GM12878 (cell line): ENCODE results near the gene PES1. TPM values are rescaled to one million over a fixed set of nuclear protein-coding genes. Genes with fewer than 3 reads are reported as not detected.

Experiments used
- ATAC-seq: fragments of 200-7000 bp; cut with Tn5 transposase; 3 replicates; pipeline ENCODE4 v1.9.1; 2020; ENCODE audit warnings: mild to moderate bottlenecking, moderate library complexity
- BruUV-seq: library from RNA; stranded (reverse); fragments of 400-500 nt; replicated peaks from 2 replicates; lab custom pipeline; 2021; lab: Mats Ljungman, UMichigan
- CTCF ChIA-PET: fragments of 300-600 bp; sonication (Branson Sonifier 250); formaldehyde crosslinking; extraction: SDS; loops from one replicate; lab custom pipeline; 2021; ENCODE audit warnings: inconsistent platforms; lab: Yijun Ruan, JAX
- POLR2A ChIA-PET: fragments of 350-600 bp; formaldehyde crosslinking; extraction: SDS; loops from one replicate; lab custom pipeline; 2021; ENCODE audit warnings: inconsistent platforms; lab: Charles Lee
- RAD21 ChIA-PET: fragments of 300-600 bp; sonication (Branson Sonifier 250); formaldehyde crosslinking; loops from one replicate; lab custom pipeline; 2023; ENCODE audit warnings: antibody characterized with exemption; ENCODE audit not compliant: unreplicated experiment; lab: Charles Lee
- SMC1A ChIA-PET: fragments of 300-600 bp; sonication (Branson Sonifier 250); formaldehyde crosslinking; loops from one replicate; lab custom pipeline; 2023; ENCODE audit not compliant: unreplicated experiment, uncharacterized antibody; lab: Charles Lee
- DNase-seq: peaks from one replicate; pipeline ENCODE4 v3.0.0-alpha.2; 2011; ENCODE audit warnings: low read depth, low spot score
- FAIRE-seq: peaks from 3 replicates; lab custom pipeline; 2011; peaks lifted over from hg19 to GRCh38; lab: Jason Lieb, UNC
- H2AFZ ChIP-seq: 2 replicates; pipeline ENCODE4 v1.6.0; 2011; ENCODE audit warnings: low read depth, low read length, control low read depth; ENCODE audit not compliant: control insufficient read depth
- H3K27ac ChIP-seq: 2 replicates; pipeline ENCODE4 v1.5.1; 2011; ENCODE audit warnings: control low read depth; ENCODE audit not compliant: control insufficient read depth, insufficient read depth
- H3K27me3 ChIP-seq, 2 experiments: replicated peaks in 1 of 2; 2 replicates each; pipeline versions ENCODE4 v1.6.0 to v1.6.1; 2011; ENCODE audit warnings: low read length in 1 of 2; ENCODE audit not compliant: control insufficient read depth in 2 of 2, insufficient read depth in 2 of 2
- H3K36me3 ChIP-seq, 2 experiments: 2 replicates each; pipeline ENCODE4 v1.5.1; 2011; ENCODE audit warnings: low read length in 1 of 2; ENCODE audit not compliant: control insufficient read depth in 2 of 2, insufficient read depth in 2 of 2
- H3K4me1 ChIP-seq: 2 replicates; pipeline ENCODE4 v1.6.1; 2011; ENCODE audit warnings: mild to moderate bottlenecking, low read length, moderate library complexity, mixed read lengths; ENCODE audit not compliant: control insufficient read depth, insufficient read depth
- H3K4me2 ChIP-seq: 2 replicates; pipeline ENCODE4 v1.6.0; 2011; ENCODE audit warnings: control low read depth; ENCODE audit not compliant: control insufficient read depth, insufficient read depth
- H3K4me3 ChIP-seq: fragments of 200-600 bp; sonication (generic); 2 replicates; pipeline ENCODE4 v1.5.1; 2016
- H3K79me2 ChIP-seq: 2 replicates; pipeline ENCODE4 v1.6.0; 2011; ENCODE audit warnings: low read length; ENCODE audit not compliant: control insufficient read depth, insufficient read depth
- H3K9ac ChIP-seq: 2 replicates; pipeline ENCODE4 v1.8.0; 2011; ENCODE audit warnings: low read length, control low read depth, mixed read lengths; ENCODE audit not compliant: control insufficient read depth, insufficient read depth
- H3K9me3 ChIP-seq: replicated peaks from 3 replicates; pipeline ENCODE4 v1.5.1; 2011; ENCODE audit warnings: mild to moderate bottlenecking, low read length; ENCODE audit not compliant: control insufficient read depth, insufficient read depth
- H4K20me1 ChIP-seq: 2 replicates; pipeline ENCODE4 v1.6.0; 2011; ENCODE audit not compliant: control insufficient read depth, insufficient read depth
- BMI1 ChIP-seq: fragments of 450-650 bp; IDR thresholded peaks from 2 replicates; pipeline ENCODE4 v1.6.1; 2016; ENCODE audit warnings: mild to moderate bottlenecking, moderate library complexity, borderline replicate concordance
- CHD4 ChIP-seq: fragments of 200-600 bp; sonication (generic); IDR thresholded peaks from 2 replicates; pipeline ENCODE4 v1.6.1; 2016; ENCODE audit warnings: mild to moderate bottlenecking
- EZH2 ChIP-seq: IDR thresholded peaks from 2 replicates; pipeline ENCODE4 v1.6.1; 2012; ENCODE audit warnings: low read depth, mild to moderate bottlenecking, control low read depth, inconsistent platforms, low read length, borderline replicate concordance; ENCODE audit not compliant: control insufficient read depth
- IKZF1 ChIP-seq: fragments of 450-650 bp; conservative IDR thresholded peaks from 2 replicates; pipeline ENCODE4 v1.6.1; 2017; ENCODE audit warnings: antibody characterized with exemption, mild to moderate bottlenecking
- JUND ChIP-seq: IDR thresholded peaks from 2 replicates; pipeline ENCODE4 v1.6.1; 2012; ENCODE audit warnings: low read depth, mild to moderate bottlenecking, low read length, improper control_type of control experiment, moderate library complexity
- KLF5 ChIP-seq: fragments of 450-650 bp; IDR thresholded peaks from 2 replicates; pipeline ENCODE4 v1.6.1; 2014; ENCODE audit warnings: mild to moderate bottlenecking; ENCODE audit not compliant: partially characterized antibody
- RFX5 ChIP-seq: IDR thresholded peaks from 2 replicates; pipeline ENCODE4 v1.6.1; 2011; ENCODE audit warnings: low read depth, low read length, improper control_type of control experiment
- TBL1XR1 ChIP-seq: IDR thresholded peaks from 2 replicates; pipeline ENCODE4 v1.6.1; 2012; ENCODE audit warnings: low read depth, low read length, improper control_type of control experiment
- WGBS: methylation state at CpG from one replicate; pipeline ENCODE4 v1.1.6; 2016; ENCODE audit warnings: low lambda C conversion rate; ENCODE audit not compliant: insufficient replicate concordance, insufficient coverage; ENCODE audit errors: missing lambda C conversion rate; 5-methylcytosine and 5-hydroxymethylcytosine counted together
- in situ Hi-C: fragments of 300-500 bp; cut with MboI; formaldehyde crosslinking; loops from 9 replicates; pipeline ENCODE4 v1.14.3; 2018; ENCODE audit warnings: mixed read lengths
- intact Hi-C: fragments of 100-400 bp; cut with micrococcal nuclease; formaldehyde crosslinking; loops from one replicate; pipeline ENCODE4 v1.14.2; 2022; ENCODE audit not compliant: unreplicated experiment
- polyA plus RNA-seq, 11 experiments: library from polyadenylated mRNA; depleted of rRNA in 4 of 11; unstranded in 6 of 11; stranded (reverse) in 5 of 11; fragments of >200 nt; fragmentation: Nextera tagmentation in 4 of 11; fragmentation: Illumina TruSeq in 1 of 11; extraction: Ambion mirVana in 4 of 11; extraction: Trizol in 1 of 11; gene quantifications; 1 replicate in 1 of 11; 2 replicates in 10 of 11; pipeline versions ENCODE4 v1.2.1 to v1.2.3, GENCODE V29; 2011 to 2016; ENCODE audit warnings: inconsistent platforms in 2 of 11, missing spikeins in 2 of 11, low read depth in 1 of 11
- total RNA-seq, 4 experiments: library from RNA; depleted of rRNA in 3 of 4; stranded (reverse); fragments of >200 nt in 3 of 4; fragmentation: Illumina TruSeq in 1 of 4; extraction: Trizol in 1 of 4; gene quantifications; 2 replicates each; pipeline versions ENCODE4 v1.2.1 to v1.2.3, GENCODE V29; 2013 to 2021
- TF ChIP-seq, protein P1 (sequence below): fragments of 450-650 bp; conservative IDR thresholded peaks from 2 replicates; pipeline ENCODE4 v1.6.1; 2017; ENCODE audit warnings: mild to moderate bottlenecking, moderate library complexity

PES1 gene
- total and polyA plus RNA-seq, 10 of the 15 experiments (the other 5 are each of a cell fraction or from before 2014, with no cell fraction given), result 6.9 to 139 (median 106) TPM

- ChIA-PET CTCF (interaction anchor here (1.1 to 1.9 kb wide), 2 partner anchors 9 to 19 kb away, joined by 4 read pairs; no protein-coding TSS in a partner anchor), RAD21 (interaction anchor here (1.1 kb wide), 1 partner anchor 140 kb away, joined by 3 read pairs; no protein-coding TSS in a partner anchor)
- no peak for FAIRE-seq
Measured at GRCh38 chr22:30614879-30615278, 23.2 kb upstream of the PES1 start.

GRCh38 chr22:30614268-30614667, 22.6 kb upstream of the PES1 start:
- WGBS, result 51% methylated on average over 7 of the region's 7 CpGs
- in situ Hi-C loops, result no loop called here
- intact Hi-C loops, result no loop called here
- Histone ChIP-seq H3K36me3 (no peaks in the 10 kb centered on the region), H2AFZ (no peak overlapping the region), H3K4me1 (peaks cover 14% of the 10 kb centered on the region), H4K20me1 (no peaks in the 10 kb centered on the region), H3K79me2 (no peaks in the 10 kb centered on the region), H3K9me3 (no peaks in the 10 kb centered on the region), H3K4me3 (no peak overlapping the region), H3K4me2 (no peak overlapping the region), H3K27me3 (no peaks in the 10 kb centered on the region), H3K9ac (no peak overlapping the region), H3K27ac (no peak overlapping the region)
- ChIA-PET RAD21 (interaction anchor here (1.1 kb wide), 1 partner anchor 141 kb away, joined by 3 read pairs; no protein-coding TSS in a partner anchor), CTCF (interaction anchor here (1.1 kb wide), 1 partner anchor 20 kb away, joined by 4 read pairs; no protein-coding TSS in a partner anchor), SMC1A (no interaction called here), POLR2A (interaction anchor here (0.6 kb wide), 1 partner anchor 20 kb away, joined by 3 read pairs; no protein-coding TSS in a partner anchor)
- no TSS peak for BruUV-seq
- DNase-seq (no peak), FAIRE-seq (no peak), ATAC-seq (no peak)
- TF ChIP-seq CHD4 (no peak), BMI1 (no peak), KLF5 (no peak)

More at GRCh38 chr22:30614879-30615278, 23.2 kb upstream of the PES1 start:
- ATAC-seq, result no peak
- no peaks in the 10 kb centered on the region for H3K9me3 ChIP-seq
- DNase-seq, result no peak
- no TSS peak for BruUV-seq
- no peaks in the 10 kb centered on the region for H4K20me1 ChIP-seq
- no peak for TF ChIP-seq EZH2
- no peak for TF ChIP-seq RFX5
- no peak for TF ChIP-seq TBL1XR1
- TF ChIP-seq, protein P1, sequence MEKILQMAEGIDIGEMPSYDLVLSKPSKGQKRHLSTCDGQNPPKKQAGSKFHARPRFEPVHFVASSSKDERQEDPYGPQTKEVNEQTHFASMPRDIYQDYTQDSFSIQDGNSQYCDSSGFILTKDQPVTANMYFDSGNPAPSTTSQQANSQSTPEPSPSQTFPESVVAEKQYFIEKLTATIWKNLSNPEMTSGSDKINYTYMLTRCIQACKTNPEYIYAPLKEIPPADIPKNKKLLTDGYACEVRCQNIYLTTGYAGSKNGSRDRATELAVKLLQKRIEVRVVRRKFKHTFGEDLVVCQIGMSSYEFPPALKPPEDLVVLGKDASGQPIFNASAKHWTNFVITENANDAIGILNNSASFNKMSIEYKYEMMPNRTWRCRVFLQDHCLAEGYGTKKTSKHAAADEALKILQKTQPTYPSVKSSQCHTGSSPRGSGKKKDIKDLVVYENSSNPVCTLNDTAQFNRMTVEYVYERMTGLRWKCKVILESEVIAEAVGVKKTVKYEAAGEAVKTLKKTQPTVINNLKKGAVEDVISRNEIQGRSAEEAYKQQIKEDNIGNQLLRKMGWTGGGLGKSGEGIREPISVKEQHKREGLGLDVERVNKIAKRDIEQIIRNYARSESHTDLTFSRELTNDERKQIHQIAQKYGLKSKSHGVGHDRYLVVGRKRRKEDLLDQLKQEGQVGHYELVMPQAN, result no peak
- no peak for TF ChIP-seq IKZF1
- no peak for TF ChIP-seq JUND
- H3K27me3 ChIP-seq, result no peaks in the 10 kb centered on the region
- H2AFZ ChIP-seq, result no peak overlapping the region
- ChIA-PET POLR2A (interaction anchor here (0.6 kb wide), 1 partner anchor 21 kb away, joined by 3 read pairs; no protein-coding TSS in a partner anchor), SMC1A (no interaction called here)
- H3K4me1 ChIP-seq, result peaks cover 8% of the 10 kb centered on the region
- H3K79me2 ChIP-seq, result no peaks in the 10 kb centered on the region
- H3K36me3 ChIP-seq, result no peaks in the 10 kb centered on the region
- H3K27ac ChIP-seq, result no peak overlapping the region
- in situ Hi-C loops (no loop called here), intact Hi-C loops (no loop called here)
- no peak overlapping the region for H3K4me2 ChIP-seq
- H3K9ac ChIP-seq, result no peak overlapping the region
- H3K4me3 ChIP-seq, result no peak overlapping the region
